Tibial nerve (tissue), 4 donors: ENCODE measurements around the gene STIL.

ENCODE experiments used
- EP300 ChIP-seq, 2 donors: sonication (generic); formaldehyde crosslinking; IDR thresholded peaks; one replicate each; pipeline ENCODE4 v1.6.1; 2017; ENCODE audit warnings: antibody characterized with exemption in 2 of 2, mild to moderate bottlenecking in 1 of 2
- POLR2A ChIP-seq, 2 donors: fragments of 450-650 bp; IDR thresholded peaks; one replicate each; pipeline ENCODE4 v1.6.1; 2017; ENCODE audit warnings: antibody characterized with exemption in 2 of 2, mild to moderate bottlenecking in 2 of 2, moderate library complexity in 2 of 2
- TF ChIP-seq, protein P1 (sequence below), 5 experiments: fragments of 200-600 bp in 3 of 5; fragments of 450-650 bp in 2 of 5; sonication (generic) in 3 of 5; IDR thresholded peaks; one replicate each; pipeline ENCODE4 v1.5.1; 2016 to 2019; ENCODE audit warnings: antibody characterized with exemption in 5 of 5, mild to moderate bottlenecking in 3 of 5, moderate library complexity in 2 of 5

DNA sequence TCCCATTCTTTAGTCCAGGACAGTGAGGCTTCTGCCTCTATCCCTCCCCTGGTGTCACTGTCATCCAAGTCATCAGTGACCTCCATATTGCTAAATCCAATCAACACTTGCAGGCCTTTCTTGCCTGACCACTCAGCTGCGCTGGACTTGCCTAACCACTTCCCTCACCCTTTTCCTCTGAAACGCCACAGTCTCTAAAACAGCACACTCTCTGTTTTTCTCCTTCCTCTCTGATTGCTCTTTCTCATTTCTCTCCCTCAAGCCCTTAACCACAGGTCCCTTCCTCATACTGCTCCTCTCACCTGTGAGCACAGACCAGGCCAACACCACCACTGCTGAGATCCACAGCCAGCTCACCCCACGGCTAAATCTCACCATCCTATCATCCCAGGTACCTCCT, 99.4 kb downstream of the STIL start:
- TF ChIP-seq EP300 (IDR thresholded peaks at IDR 0.05), result no peak
- TF ChIP-seq, protein P1, sequence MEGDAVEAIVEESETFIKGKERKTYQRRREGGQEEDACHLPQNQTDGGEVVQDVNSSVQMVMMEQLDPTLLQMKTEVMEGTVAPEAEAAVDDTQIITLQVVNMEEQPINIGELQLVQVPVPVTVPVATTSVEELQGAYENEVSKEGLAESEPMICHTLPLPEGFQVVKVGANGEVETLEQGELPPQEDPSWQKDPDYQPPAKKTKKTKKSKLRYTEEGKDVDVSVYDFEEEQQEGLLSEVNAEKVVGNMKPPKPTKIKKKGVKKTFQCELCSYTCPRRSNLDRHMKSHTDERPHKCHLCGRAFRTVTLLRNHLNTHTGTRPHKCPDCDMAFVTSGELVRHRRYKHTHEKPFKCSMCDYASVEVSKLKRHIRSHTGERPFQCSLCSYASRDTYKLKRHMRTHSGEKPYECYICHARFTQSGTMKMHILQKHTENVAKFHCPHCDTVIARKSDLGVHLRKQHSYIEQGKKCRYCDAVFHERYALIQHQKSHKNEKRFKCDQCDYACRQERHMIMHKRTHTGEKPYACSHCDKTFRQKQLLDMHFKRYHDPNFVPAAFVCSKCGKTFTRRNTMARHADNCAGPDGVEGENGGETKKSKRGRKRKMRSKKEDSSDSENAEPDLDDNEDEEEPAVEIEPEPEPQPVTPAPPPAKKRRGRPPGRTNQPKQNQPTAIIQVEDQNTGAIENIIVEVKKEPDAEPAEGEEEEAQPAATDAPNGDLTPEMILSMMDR (IDR thresholded peaks at IDR 0.05), result no peak
- no peak for TF ChIP-seq POLR2A (IDR thresholded peaks at IDR 0.05)
